Neural cell (in vitro differentiated cells): Measurements from ENCODE around the gene GNAQ. TPM values are rescaled to one million over a fixed set of nuclear protein-coding genes. Genes with fewer than 3 reads are reported as not detected.

ENCODE experiments used
- H2AFZ ChIP-seq: fragments of 200-600, 300-800 bp; sonication (generic), shearing (Covaris generic); 2 replicates; pipeline ENCODE4 v1.6.0; 2014; ENCODE audit warnings: low read depth, mild to moderate bottlenecking, antibody characterized with exemption, low read length, moderate library complexity
- H3F3A ChIP-seq: fragments of 200-600 bp; shearing (Covaris generic); 2 replicates; pipeline ENCODE4 v1.6.1; 2016; ENCODE audit warnings: mild to moderate bottlenecking, moderate library complexity, mixed read lengths, antibody characterized with exemption, low read length; ENCODE audit not compliant: insufficient read depth, poor library complexity, severe bottlenecking
- H3K27ac ChIP-seq: fragments of 200-600, 300-800 bp; sonication (generic), shearing (Covaris generic); 2 replicates; pipeline ENCODE4 v1.5.1; 2014; ENCODE audit warnings: mild to moderate bottlenecking, low read length, moderate library complexity
- H3K27me3 ChIP-seq: fragments of 300-800, 200-600 bp; sonication (generic), shearing (Covaris generic); 2 replicates; pipeline ENCODE4 v1.6.0; 2014; ENCODE audit warnings: mild to moderate bottlenecking, low read depth, low read length, moderate library complexity; ENCODE audit not compliant: insufficient read depth
- H3K36me3 ChIP-seq: fragments of 300-800, 200-600 bp; sonication (generic), shearing (Covaris generic); 2 replicates; pipeline ENCODE4 v1.5.1; 2014; ENCODE audit warnings: mild to moderate bottlenecking, antibody characterized with exemption, low read length, moderate library complexity; ENCODE audit not compliant: insufficient read depth
- H3K4me2 ChIP-seq: fragments of 300-800, 200-600 bp; sonication (generic), shearing (Covaris generic); 2 replicates; pipeline ENCODE4 v1.6.0; 2014; ENCODE audit warnings: mild to moderate bottlenecking, low read length
- H3K4me3 ChIP-seq: fragments of 300-800, 200-600 bp; sonication (generic), shearing (Covaris generic); 2 replicates; pipeline ENCODE4 v1.5.1; 2014; ENCODE audit warnings: mild to moderate bottlenecking, low read length, moderate library complexity
- H3K79me2 ChIP-seq: fragments of 200-600 bp; shearing (Covaris generic); replicated peaks from 2 replicates; pipeline ENCODE4 v1.6.0; 2014; ENCODE audit warnings: mild to moderate bottlenecking, low read length, moderate library complexity; ENCODE audit not compliant: insufficient read depth
- H3K9ac ChIP-seq: fragments of 300-800, 200-600 bp; sonication (generic), shearing (Covaris generic); 2 replicates; pipeline ENCODE4 v1.6.1; 2016; ENCODE audit warnings: mild to moderate bottlenecking, low read length, mixed read lengths
- H3K9me2 ChIP-seq: fragments of 200-600 bp; shearing (Covaris generic); 2 replicates; pipeline ENCODE4 v1.6.1; 2016; ENCODE audit warnings: mild to moderate bottlenecking, low read length, mixed read lengths; ENCODE audit not compliant: insufficient read depth
- H3K9me3 ChIP-seq: fragments of 200-600, 300-800 bp; sonication (generic), shearing (Covaris generic); 2 replicates; pipeline ENCODE4 v1.6.1; 2016; ENCODE audit warnings: mild to moderate bottlenecking, mixed run types, low read length, moderate library complexity, mixed read lengths
- H4K20me1 ChIP-seq: fragments of 200-600 bp; shearing (Covaris generic); 2 replicates; pipeline ENCODE4 v1.6.1; 2016; ENCODE audit warnings: mild to moderate bottlenecking, mixed run types; ENCODE audit not compliant: insufficient read depth
- EZH2 ChIP-seq: fragments of 200-600, 300-800 bp; shearing (Covaris generic), sonication (generic); IDR thresholded peaks from 2 replicates; pipeline ENCODE4 v1.6.1; 2014; ENCODE audit warnings: antibody characterized with exemption, low read length, borderline replicate concordance, mild to moderate bottlenecking; ENCODE audit not compliant: insufficient read depth, poor library complexity, severe bottlenecking
- MXI1 ChIP-seq: fragments of 450-650 bp; conservative IDR thresholded peaks from 2 replicates; pipeline ENCODE4 v1.6.1; 2014; ENCODE audit warnings: antibody characterized with exemption, mild to moderate bottlenecking; ENCODE audit not compliant: poor library complexity, severe bottlenecking
- POLR2AphosphoS5 ChIP-seq: IDR thresholded peaks from 2 replicates; pipeline ENCODE4 v1.6.1; 2012
- RAD21 ChIP-seq: fragments of 450-650 bp; conservative IDR thresholded peaks from 2 replicates; pipeline ENCODE4 v1.6.1; 2014; ENCODE audit warnings: antibody characterized with exemption, mild to moderate bottlenecking, moderate library complexity
- SMC3 ChIP-seq: fragments of 450-650 bp; conservative IDR thresholded peaks from 2 replicates; pipeline ENCODE4 v1.6.1; 2014; ENCODE audit warnings: antibody characterized with exemption, mild to moderate bottlenecking, moderate library complexity; ENCODE audit not compliant: poor library complexity
- TAF1 ChIP-seq: IDR thresholded peaks from 2 replicates; pipeline ENCODE4 v1.6.1; 2012; ENCODE audit warnings: low read depth
- polyA plus RNA-seq: library from polyadenylated mRNA; depleted of rRNA; stranded (reverse); fragments of >200 nt; gene quantifications from 2 replicates; pipeline ENCODE4 v1.2.3, GENCODE V29; 2014
- TF ChIP-seq, protein P1 (sequence below): fragments of 450-650 bp; IDR thresholded peaks from 2 replicates; pipeline ENCODE4 v1.5.1; 2014; ENCODE audit warnings: antibody characterized with exemption, mild to moderate bottlenecking, moderate library complexity; ENCODE audit not compliant: poor library complexity, severe bottlenecking
- TF ChIP-seq, protein P2 (sequence below): IDR thresholded peaks from 2 replicates; pipeline ENCODE4 v1.6.1; 2012; ENCODE audit warnings: borderline replicate concordance

GNAQ gene
- polyA plus RNA-seq, 1 donor from 2014 or later: 86.7 TPM

DNA sequence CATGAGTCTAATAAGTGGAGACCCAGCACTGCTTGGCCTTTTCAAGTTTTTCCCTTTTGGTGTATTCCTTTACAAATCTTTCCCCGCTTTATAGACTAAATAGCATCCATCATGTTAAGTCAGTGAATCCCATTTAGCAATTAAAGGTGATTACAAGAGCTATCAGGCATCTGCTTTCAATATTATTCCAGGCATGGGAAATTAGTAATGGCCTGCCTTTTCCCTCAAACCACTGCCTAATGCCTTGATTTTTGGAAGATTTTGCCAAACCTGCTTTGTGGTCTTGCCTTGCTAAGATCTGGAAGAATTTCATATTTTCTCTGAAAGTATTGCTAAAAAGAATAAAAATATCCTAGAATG lies 280.6 kb downstream of the GNAQ start:
- Histone ChIP-seq H3F3A (no peaks in the 10 kb centered on the region), H3K9me3 (no peaks in the 10 kb centered on the region), H3K79me2 (no peaks in the 10 kb centered on the region), H3K4me3 (no peak overlapping the region), H3K9ac (no peak overlapping the region), H3K9me2 (no peaks in the 10 kb centered on the region), H3K4me2 (no peak overlapping the region), H3K27me3 (no peaks in the 10 kb centered on the region), H4K20me1 (no peaks in the 10 kb centered on the region), H2AFZ (no peak overlapping the region), H3K27ac (no peak overlapping the region), H3K36me3 (no peaks in the 10 kb centered on the region)
- TF ChIP-seq EZH2: no peak
- TF ChIP-seq POLR2AphosphoS5: no peak
- no peak for TF ChIP-seq SMC3

DNA sequence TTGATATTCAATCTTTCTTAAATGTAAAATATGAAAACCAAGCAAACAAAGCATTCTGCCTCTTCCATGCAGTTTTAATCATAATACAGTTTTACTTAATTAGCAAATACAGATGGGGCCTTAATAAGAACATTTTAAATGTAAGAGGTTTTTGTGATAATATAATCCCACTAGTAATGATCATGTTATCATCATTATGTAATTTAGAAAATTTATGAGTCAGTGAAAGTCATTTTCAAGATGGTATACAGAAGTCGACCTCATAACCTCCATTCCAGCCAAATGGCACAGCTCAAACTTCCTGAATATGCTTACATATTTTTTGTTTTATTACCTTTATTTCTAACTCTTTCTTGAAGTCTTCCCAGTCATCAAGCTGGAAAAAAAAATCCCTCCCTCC lies 281.3 kb downstream of the GNAQ start:
- H3K9ac ChIP-seq: no peak overlapping the region
- H3K36me3 ChIP-seq: no peaks in the 10 kb centered on the region
- no peaks in the 10 kb centered on the region for H3K9me3 ChIP-seq
- no peaks in the 10 kb centered on the region for H3K9me2 ChIP-seq
- no peak overlapping the region for H2AFZ ChIP-seq
- H3K79me2 ChIP-seq: no peaks in the 10 kb centered on the region
- TF ChIP-seq, protein P1, sequence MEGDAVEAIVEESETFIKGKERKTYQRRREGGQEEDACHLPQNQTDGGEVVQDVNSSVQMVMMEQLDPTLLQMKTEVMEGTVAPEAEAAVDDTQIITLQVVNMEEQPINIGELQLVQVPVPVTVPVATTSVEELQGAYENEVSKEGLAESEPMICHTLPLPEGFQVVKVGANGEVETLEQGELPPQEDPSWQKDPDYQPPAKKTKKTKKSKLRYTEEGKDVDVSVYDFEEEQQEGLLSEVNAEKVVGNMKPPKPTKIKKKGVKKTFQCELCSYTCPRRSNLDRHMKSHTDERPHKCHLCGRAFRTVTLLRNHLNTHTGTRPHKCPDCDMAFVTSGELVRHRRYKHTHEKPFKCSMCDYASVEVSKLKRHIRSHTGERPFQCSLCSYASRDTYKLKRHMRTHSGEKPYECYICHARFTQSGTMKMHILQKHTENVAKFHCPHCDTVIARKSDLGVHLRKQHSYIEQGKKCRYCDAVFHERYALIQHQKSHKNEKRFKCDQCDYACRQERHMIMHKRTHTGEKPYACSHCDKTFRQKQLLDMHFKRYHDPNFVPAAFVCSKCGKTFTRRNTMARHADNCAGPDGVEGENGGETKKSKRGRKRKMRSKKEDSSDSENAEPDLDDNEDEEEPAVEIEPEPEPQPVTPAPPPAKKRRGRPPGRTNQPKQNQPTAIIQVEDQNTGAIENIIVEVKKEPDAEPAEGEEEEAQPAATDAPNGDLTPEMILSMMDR: no peak
- TF ChIP-seq TAF1 (no peak), MXI1 (no peak), RAD21 (no peak), SMC3 (no peak), EZH2 (no peak), POLR2AphosphoS5 (no peak)
- TF ChIP-seq, protein P2, sequence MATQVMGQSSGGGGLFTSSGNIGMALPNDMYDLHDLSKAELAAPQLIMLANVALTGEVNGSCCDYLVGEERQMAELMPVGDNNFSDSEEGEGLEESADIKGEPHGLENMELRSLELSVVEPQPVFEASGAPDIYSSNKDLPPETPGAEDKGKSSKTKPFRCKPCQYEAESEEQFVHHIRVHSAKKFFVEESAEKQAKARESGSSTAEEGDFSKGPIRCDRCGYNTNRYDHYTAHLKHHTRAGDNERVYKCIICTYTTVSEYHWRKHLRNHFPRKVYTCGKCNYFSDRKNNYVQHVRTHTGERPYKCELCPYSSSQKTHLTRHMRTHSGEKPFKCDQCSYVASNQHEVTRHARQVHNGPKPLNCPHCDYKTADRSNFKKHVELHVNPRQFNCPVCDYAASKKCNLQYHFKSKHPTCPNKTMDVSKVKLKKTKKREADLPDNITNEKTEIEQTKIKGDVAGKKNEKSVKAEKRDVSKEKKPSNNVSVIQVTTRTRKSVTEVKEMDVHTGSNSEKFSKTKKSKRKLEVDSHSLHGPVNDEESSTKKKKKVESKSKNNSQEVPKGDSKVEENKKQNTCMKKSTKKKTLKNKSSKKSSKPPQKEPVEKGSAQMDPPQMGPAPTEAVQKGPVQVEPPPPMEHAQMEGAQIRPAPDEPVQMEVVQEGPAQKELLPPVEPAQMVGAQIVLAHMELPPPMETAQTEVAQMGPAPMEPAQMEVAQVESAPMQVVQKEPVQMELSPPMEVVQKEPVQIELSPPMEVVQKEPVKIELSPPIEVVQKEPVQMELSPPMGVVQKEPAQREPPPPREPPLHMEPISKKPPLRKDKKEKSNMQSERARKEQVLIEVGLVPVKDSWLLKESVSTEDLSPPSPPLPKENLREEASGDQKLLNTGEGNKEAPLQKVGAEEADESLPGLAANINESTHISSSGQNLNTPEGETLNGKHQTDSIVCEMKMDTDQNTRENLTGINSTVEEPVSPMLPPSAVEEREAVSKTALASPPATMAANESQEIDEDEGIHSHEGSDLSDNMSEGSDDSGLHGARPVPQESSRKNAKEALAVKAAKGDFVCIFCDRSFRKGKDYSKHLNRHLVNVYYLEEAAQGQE: no peak
- no peak overlapping the region for H3K27ac ChIP-seq
- H3F3A ChIP-seq: no peaks in the 10 kb centered on the region
- no peak overlapping the region for H3K4me3 ChIP-seq
- H3K4me2 ChIP-seq: no peak overlapping the region
- H4K20me1 ChIP-seq: no peaks in the 10 kb centered on the region
- no peaks in the 10 kb centered on the region for H3K27me3 ChIP-seq

DNA sequence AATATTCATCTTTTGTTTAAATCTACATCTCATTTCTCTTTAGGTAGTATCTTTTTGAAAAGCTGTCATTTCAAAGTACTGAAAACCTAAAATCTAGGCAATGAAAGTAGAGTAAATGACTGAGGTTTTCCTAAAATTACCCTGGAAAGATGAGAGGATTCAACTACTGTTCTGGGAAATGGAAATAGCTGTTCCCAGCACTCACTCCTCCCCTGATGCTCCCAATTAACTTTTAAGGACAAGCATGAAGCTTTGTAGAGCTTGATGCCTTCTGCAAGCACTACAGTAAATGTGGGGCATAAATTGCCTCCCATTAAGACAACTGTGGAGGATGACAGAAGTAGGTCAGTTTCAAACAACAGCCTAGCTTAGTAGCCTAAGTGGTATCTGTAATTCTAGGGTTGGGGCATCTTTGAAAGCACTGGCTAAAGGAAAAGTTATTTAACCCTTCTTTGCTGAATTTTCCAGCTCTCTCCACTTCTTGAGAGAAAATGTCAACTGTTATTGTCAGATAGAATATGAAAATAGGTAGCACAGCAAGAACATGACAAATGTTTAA lies 283.3 kb downstream of the GNAQ start:
- Histone ChIP-seq H3F3A (no peaks in the 10 kb centered on the region), H3K4me2 (no peak overlapping the region), H3K27me3 (no peaks in the 10 kb centered on the region), H3K9me3 (no peaks in the 10 kb centered on the region), H2AFZ (no peak overlapping the region), H3K27ac (no peak overlapping the region), H3K79me2 (no peaks in the 10 kb centered on the region), H3K36me3 (no peaks in the 10 kb centered on the region), H3K9ac (no peak overlapping the region), H3K9me2 (no peaks in the 10 kb centered on the region), H3K4me3 (no peak overlapping the region), H4K20me1 (no peaks in the 10 kb centered on the region)
- TF ChIP-seq, protein P2: peak; percentile 91
- TF ChIP-seq MXI1 (no peak), POLR2AphosphoS5 (peak; percentile 66)
- TF ChIP-seq, protein P1: no peak
